GM12878 (cell line): ENCODE measurements around the gene ZCCHC2. TPM values are rescaled to one million over a fixed set of nuclear protein-coding genes. Genes with fewer than 3 reads are reported as not detected.
A peak's percentile ranks its signal among the peaks of the same experiment; 100 is the strongest.

ENCODE experiments used
- ATF3 ChIP-seq: IDR thresholded peaks from 2 replicates; pipeline ENCODE4 v1.6.1; 2011; ENCODE audit warnings: low read depth, mild to moderate bottlenecking, low read length, moderate library complexity, borderline replicate concordance; ENCODE audit errors: extremely low read depth
- CBX5 ChIP-seq: sonication (generic); IDR thresholded peaks from 2 replicates; pipeline ENCODE4 v1.6.1; 2016; ENCODE audit warnings: low read depth, moderate library complexity, mild to moderate bottlenecking, inconsistent platforms
- CREB1 ChIP-seq: IDR thresholded peaks from 2 replicates; pipeline ENCODE4 v1.6.1; 2012; ENCODE audit warnings: low read depth, mild to moderate bottlenecking, inconsistent platforms
- IKZF2 ChIP-seq, 2 experiments: fragments of 450-650 bp; IDR thresholded peaks; 2 replicates each; pipeline ENCODE4 v1.6.1; 2017; ENCODE audit warnings: mild to moderate bottlenecking in 2 of 2, moderate library complexity in 2 of 2
- IRF5 ChIP-seq: fragments of 450-650 bp; IDR thresholded peaks from 2 replicates; pipeline ENCODE4 v1.6.1; 2017; ENCODE audit warnings: borderline replicate concordance
- LARP7 ChIP-seq: fragments of 450-650 bp; IDR thresholded peaks from 2 replicates; pipeline ENCODE4 v1.6.1; 2017; ENCODE audit warnings: mild to moderate bottlenecking
- NKRF ChIP-seq: fragments of 450-650 bp; conservative IDR thresholded peaks from 2 replicates; pipeline ENCODE4 v1.6.1; 2017; ENCODE audit warnings: mild to moderate bottlenecking, moderate library complexity
- POLR2A ChIP-seq: IDR thresholded peaks from 2 replicates; pipeline ENCODE4 v1.6.1; 2011; ENCODE audit warnings: low read depth, mild to moderate bottlenecking, low read length
- POU2F2 ChIP-seq: IDR thresholded peaks from 3 replicates; pipeline ENCODE4 v1.6.1; 2011; ENCODE audit warnings: low read depth, mild to moderate bottlenecking, low read length, borderline replicate concordance
- RAD51 ChIP-seq: fragments of 450-650 bp; IDR thresholded peaks from 2 replicates; pipeline ENCODE4 v1.6.1; 2016; ENCODE audit warnings: moderate library complexity, mild to moderate bottlenecking, inconsistent platforms
- RB1 ChIP-seq: fragments of 450-650 bp; formaldehyde crosslinking; IDR thresholded peaks from 2 replicates; pipeline ENCODE4 v1.6.1; 2017; ENCODE audit warnings: mild to moderate bottlenecking, borderline replicate concordance
- RELA ChIP-seq: fragments of 450-650 bp; IDR thresholded peaks from 2 replicates; pipeline ENCODE4 v1.8.0; 2014; ENCODE audit warnings: borderline replicate concordance; ENCODE audit not compliant: partially characterized antibody
- RFX5 ChIP-seq: IDR thresholded peaks from 2 replicates; pipeline ENCODE4 v1.6.1; 2011; ENCODE audit warnings: low read depth, low read length, improper control_type of control experiment
- ZNF592 ChIP-seq: fragments of 450-650 bp; IDR thresholded peaks from 2 replicates; pipeline ENCODE4 v1.6.1; 2017; ENCODE audit warnings: mild to moderate bottlenecking, moderate library complexity
- ZNF687 ChIP-seq: fragments of 450-650 bp; IDR thresholded peaks from 2 replicates; pipeline ENCODE4 v1.6.1; 2017; ENCODE audit warnings: mild to moderate bottlenecking, moderate library complexity
- polyA plus RNA-seq, 11 experiments: library from polyadenylated mRNA; depleted of rRNA in 4 of 11; unstranded in 6 of 11; stranded (reverse) in 5 of 11; fragments of >200 nt; fragmentation: Nextera tagmentation in 4 of 11; fragmentation: Illumina TruSeq in 1 of 11; extraction: Ambion mirVana in 4 of 11; extraction: Trizol in 1 of 11; gene quantifications; 1 replicate in 1 of 11; 2 replicates in 10 of 11; pipeline versions ENCODE4 v1.2.1 to v1.2.3, GENCODE V29; 2011 to 2016; ENCODE audit warnings: inconsistent platforms in 2 of 11, missing spikeins in 2 of 11, low read depth in 1 of 11
- total RNA-seq, 4 experiments: library from RNA; depleted of rRNA in 3 of 4; stranded (reverse); fragments of >200 nt in 3 of 4; fragmentation: Illumina TruSeq in 1 of 4; extraction: Trizol in 1 of 4; gene quantifications; 2 replicates each; pipeline versions ENCODE4 v1.2.1 to v1.2.3, GENCODE V29; 2013 to 2021

ZCCHC2 gene
- total and polyA plus RNA-seq, 10 of the 15 experiments (the other 5 are each of a cell fraction or from before 2014, with no cell fraction given), result 1.7 to 17.4 (median 8.6) TPM

- TF ChIP-seq IRF5 (no peak), ATF3 (no peak), RFX5 (peak; percentile 90), POU2F2 (no peak; the same call in 2 of the 3 replicates), RB1 (peak; percentile 98; the same call in 1 of the 2 replicates), NKRF (peak; percentile 74; the same call in 1 of the 2 replicates), ZNF592 (0 out of 2 replicates have a peak, but pooled peaks have one; percentile 45), RELA (peak; percentile 88), CREB1 (peak; percentile 93), ZNF687 (peak; percentile 68), RAD51 (no peak), IKZF2 (IDR thresholded peaks at IDR 0.05) (peak; percentile 68 to 74), CBX5 (peak; percentile 85; the same call in 1 of the 2 replicates), POLR2A (peak; percentile 90), LARP7 (peak; percentile 93)
These were observed at the start of gene ZCCHC2 (continued) for GRCh38 chr18:62522504-62523254.
